EH (cell line): ENCODE results near the gene DNMT3A.

ENCODE experiments used
- DNase-seq: peaks from one replicate; pipeline ENCODE4 v3.0.0-alpha.2; 2015; ENCODE audit warnings: low read depth

The DNMT3A gene

DNA sequence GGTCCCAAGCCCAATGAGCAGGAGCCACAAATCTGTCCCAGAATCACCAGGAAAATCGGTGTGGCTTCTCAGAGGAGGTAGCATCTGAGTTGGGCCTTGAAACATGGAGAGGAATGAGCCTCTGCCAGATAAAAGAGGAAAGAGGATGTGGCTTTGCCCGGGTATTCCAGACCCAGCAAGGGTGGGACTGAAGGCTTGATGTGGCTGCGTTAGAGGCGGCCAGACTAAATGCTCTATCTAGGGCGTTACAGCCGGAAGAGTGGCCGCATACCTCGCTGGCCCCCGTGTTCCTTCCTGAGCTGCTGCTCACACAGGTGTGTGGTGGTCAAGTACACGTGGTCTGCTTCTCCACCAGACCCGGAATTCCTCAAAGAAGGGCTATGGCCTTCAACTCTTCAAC lies 139.4 kb downstream of the DNMT3A start:
- DNase-seq: no peak

DNA sequence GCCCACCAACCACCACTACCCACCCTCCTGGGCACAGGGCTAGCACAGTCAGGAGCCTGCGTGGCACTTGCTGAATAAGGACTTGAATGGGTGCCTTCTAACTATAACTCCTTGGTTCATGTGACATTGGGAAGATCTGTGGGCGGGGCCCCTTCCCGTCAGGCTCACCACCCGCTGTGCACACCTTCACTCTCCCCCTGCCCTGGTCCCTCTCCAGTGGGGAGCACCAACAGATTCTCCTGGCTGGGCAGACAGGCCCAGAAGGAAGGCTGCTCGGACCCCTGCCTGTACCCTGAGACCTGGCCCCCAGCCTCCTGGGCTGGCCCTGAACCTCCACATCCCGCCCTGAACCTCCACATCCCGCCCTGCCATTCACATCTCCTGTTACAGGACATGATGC lies 139.9 kb downstream of the DNMT3A start:
- no peak for DNase-seq

DNA sequence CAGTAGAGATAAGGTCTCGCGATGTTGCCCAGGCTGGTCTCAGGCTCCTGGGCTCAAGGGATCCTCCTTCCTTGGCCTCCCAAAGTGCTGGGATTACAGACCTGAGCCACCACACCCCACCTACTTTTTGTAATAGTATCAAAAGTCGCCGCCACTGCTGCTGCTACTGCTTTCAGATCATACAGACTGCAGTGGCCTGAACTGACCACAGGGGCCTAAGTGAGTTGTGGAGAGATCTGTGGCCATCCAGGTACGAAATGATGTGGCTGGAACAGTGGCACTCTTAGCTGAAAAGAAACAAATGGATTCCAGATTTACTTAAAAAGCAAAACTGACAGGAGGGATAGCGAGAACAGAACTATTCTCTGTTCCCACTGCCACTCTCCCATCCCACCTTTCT lies 140.5 kb downstream of the DNMT3A start:
- no peak for DNase-seq

DNA sequence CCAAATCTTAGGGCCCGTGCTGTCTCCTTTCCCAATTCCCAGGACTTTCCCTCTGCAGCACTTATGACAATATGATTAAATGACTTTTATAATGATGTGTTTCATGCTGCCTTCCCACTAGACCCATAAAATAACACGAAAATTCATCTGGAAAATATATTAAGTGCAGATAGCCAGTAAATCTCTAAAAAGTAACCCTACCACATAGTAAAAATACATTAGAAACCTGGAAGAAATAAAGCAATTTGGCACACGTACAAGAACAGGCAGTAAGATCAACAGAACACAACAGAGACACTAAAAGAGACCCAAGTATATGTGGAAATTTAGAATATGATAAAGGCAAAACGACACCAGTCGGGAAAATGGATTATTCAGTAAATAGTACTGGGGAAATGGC lies 143.1 kb downstream of the DNMT3A start:
- no peak for DNase-seq

DNA sequence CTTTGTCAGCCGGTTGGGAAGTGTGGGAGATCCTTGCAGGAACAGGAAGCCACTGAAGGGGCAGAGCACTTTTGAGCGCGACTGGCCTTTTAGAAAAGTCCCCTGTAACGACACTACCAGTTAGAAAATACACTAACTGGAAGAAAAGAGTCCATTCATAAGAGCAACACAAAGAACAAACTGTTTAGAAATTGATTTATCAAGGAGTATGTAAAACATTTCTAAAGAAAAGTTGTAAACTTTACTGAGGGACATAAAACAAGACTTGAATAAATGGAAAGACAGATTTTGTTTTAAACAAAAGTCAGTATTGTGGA lies 143.6 kb downstream of the DNMT3A start:
- no peak for DNase-seq

DNA sequence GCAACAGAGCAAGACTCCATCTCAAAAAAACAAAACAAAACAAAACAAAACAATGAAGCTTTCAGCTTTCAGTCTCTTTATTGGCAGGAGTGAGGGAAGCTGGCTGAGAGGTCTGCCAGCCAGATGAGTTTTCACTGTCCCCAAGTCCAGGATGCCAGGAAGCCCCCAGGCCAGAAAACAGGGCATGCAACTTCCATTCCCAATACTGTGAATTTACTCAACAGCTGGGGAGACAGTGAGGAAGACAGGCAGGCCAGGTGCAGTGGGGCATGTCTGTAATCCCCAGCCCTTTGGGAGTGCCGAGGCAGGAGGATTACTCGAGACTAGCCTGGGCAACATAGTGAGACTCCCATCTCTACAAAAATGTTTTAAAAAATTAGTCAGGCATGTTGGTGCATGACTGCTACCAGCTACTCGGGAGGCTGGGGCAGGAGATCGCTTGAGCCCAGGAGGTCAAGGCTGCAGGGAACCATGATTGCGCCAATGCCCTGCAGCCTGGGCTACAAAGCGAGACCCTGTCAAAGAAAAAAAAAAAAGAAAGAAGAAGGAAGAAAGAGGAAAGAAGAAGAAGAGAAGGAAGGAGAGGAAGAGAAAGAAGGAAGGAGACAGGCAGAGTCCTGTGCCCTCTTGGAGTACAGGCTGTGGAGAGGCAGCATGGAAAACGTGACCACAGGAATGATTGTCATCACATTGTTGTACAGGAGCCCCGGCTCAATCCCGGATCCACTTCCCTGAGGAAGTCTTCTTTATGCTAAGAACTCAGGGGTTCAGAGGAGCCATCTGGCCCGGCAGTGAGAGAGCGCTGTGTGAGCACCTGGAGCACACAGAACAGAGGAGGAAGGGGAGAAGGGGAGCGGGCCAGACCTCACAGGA lies 144.2 kb downstream of the DNMT3A start:
- peak; percentile 76 for DNase-seq

DNA sequence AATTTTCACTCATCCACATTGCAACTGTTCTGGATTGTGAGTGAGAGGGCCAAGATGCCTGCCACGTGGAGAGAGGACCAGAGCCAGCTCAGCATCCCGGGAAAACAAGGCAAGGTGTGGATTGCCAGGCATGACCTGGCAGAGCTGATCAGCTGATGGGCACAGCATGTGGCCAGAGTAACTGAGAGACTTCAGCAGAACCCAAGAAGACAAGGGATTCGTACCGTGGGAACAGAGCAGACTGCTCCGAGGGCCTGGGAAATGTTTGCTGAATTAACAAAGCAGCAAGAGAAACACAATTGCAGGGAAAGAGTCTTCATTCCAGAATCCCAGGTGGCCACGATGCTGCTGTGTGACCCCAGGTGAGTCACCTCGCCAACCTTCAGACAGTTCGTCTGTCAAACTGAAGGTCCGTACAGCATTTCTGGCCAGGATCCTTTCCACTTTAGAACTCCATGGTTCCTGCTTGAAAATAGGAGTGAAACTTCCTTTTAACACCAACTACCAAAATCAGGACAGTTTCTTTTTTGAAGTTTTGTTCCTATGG lies 147.1 kb downstream of the DNMT3A start:
- DNase-seq: no peak

DNA sequence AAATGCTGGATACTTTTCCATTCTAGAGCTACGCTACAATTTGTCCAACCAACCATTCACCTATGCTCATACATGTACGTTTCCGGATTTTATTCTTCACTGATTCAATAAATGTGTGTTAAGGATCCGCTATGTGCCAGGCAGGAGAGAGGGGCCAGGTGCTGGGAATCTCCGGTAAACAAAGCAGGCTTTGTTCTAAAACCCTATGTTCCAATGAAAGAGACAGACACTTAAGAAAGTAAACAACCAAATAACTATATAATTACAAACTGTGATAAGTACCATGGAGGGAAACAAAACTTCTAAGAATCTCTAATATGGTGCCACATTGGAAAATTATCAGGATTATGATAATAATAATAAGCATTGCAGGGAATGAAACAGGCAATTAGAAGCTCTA lies 151.2 kb downstream of the DNMT3A start:
- DNase-seq: no peak

DNA sequence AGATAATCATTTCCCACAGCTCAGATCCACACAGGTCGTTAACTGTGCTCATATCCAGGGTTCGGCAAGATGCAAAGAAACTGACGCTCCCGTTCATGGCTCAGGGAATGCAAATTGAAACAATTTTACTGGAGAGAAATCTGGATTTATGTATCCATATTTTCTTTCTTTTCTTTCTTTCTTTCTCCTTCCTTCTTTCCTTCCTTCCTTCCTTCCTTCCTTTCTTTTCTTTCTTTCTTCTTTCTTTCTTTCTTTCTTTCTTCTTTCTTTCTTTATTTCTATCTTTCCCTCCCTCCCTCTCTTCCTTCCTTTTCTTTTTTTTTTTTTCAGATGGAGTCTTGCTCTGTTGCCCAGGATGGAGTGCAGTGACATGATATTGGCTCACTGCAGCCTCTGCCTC lies 153.3 kb downstream of the DNMT3A start:
- no peak for DNase-seq

DNA sequence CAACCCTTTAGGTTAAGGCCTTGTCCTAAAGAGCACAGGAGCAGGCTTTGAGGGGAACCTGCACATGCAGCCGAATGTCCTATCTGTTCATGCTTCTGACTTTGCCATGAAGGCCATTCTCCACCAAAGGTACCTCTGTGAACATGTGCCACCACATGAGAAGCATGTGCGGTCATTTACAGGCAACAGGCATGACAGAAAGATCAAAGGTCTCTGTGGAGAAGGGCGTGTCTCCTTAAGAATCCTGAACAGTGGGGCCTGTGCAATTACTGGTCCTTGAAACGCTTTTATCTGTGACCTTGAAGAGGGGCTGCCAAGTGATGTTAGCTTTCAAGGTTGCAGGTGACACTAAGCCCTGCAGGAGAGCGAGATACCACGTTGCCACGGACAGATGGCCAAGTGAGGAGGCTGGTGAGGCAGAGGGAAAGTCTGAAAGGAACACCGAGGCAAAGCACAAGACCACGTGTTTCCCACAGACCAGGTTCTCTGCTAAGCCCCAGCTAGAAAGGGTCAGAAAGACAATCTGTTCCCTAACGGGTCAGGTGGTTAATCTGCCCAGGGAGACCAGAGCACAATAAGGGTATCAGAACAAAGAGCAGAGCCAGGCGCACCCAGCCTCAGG lies 153.9 kb downstream of the DNMT3A start:
- no peak for DNase-seq

DNA sequence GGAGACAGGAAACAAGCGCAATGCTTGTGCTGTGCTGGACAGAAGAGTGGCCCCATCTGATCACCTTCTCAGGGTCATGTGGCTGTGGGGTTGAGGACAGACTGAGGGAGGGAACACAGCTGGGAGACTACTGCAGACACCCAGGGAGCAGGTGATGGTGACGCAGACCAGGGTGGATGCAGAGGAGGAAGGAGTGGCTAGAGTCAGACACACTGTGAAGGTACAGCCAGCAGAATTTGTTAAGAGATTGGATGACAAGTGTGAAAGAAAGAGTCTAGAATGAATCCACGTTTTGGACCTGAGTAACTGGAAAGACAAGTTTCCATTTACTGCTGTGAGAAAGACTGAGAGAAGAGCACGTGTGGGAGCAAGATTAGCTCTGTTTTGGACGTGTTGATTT lies 157.5 kb downstream of the DNMT3A start:
- no peak for DNase-seq

DNA sequence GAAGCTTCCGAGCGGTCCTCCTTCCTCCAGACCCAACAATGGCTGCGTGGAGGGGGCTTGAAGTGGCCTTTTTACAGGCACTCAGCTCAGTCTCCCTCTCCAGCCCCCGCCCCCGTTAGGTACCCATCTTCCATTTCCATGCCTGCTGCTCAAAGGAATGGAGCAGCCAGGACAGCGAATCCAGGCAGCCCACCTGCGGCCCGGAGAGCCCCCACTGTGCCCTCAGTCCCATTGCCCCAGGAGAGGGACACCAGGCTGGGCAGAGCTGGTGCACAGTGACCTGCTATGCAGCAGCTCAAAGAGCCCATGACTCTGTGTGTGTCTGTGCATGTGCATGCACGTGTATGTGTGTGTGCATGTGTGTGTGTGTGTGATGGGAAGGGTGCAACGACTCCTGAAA lies 162.7 kb downstream of the DNMT3A start:
- no peak for DNase-seq
